GM23338 (cell line): ENCODE data around the gene NELFB. TPM values are rescaled to one million over a fixed set of nuclear protein-coding genes. Genes with fewer than 3 reads are reported as not detected.

Experiments used
- CTCF ChIP-seq, 2 experiments: fragments of 200-600 bp in 1 of 2; sonication (generic) in 1 of 2; conservative IDR thresholded peaks; 2 replicates each; pipeline versions ENCODE4 v1.5.1 to v1.6.1; 2016 to 2017; ENCODE audit warnings: antibody characterized with exemption in 2 of 2, low read depth in 2 of 2, mild to moderate bottlenecking in 2 of 2, moderate library complexity in 1 of 2
- EZH2phosphoT487 ChIP-seq: fragments of 200-600 bp; sonication (generic); IDR thresholded peaks from one replicate; pipeline ENCODE4 v1.8.1; 2018; ENCODE audit warnings: antibody characterized with exemption; ENCODE audit not compliant: unreplicated experiment
- REST ChIP-seq: IDR thresholded peaks from one replicate; pipeline ENCODE4 v1.6.1; 2018; ENCODE audit warnings: antibody characterized with exemption; ENCODE audit not compliant: unreplicated experiment
- ZNF462 ChIP-seq: fragments of 250-450 bp; sonication (Bioruptor Pico); IDR thresholded peaks from 2 replicates; pipeline ENCODE4 v1.5.0; 2020; ENCODE audit warnings: mild to moderate bottlenecking, moderate library complexity
- polyA plus RNA-seq: library from polyadenylated mRNA; unstranded; fragments of >200 nt; fragmentation: Nextera tagmentation; extraction: Ambion mirVana; gene quantifications from 2 replicates; pipeline ENCODE4 v1.2.1, GENCODE V29; 2016
- total RNA-seq: library from RNA; depleted of rRNA; stranded (reverse); fragments of >200 nt; shearing (Covaris generic); gene quantifications from 2 replicates; pipeline ENCODE4 v1.2.3, GENCODE V29; 2014

NELFB gene
- total and polyA plus RNA-seq, 2 experiments from 2014 or later: 30.0 to 97.3 TPM

- TF ChIP-seq ZNF462 (no peak), REST (no peak), EZH2phosphoT487 (no peak), CTCF (conservative IDR thresholded peaks at IDR 0.05; ENCODE audit: low read depth in 2 of 2) (no peak)
Measured at GRCh38 chr9:137266585-137267453, 11.7 kb downstream of the NELFB start (continued).
